ENCODE measurements around the gene SETD7. TPM values are rescaled to one million over a fixed set of nuclear protein-coding genes. Genes with fewer than 3 reads are reported as not detected.

Gene SETD7
- total RNA-seq, 1 experiment from 2014 or later: 60.4 TPM

GRCh38 chr4:139584013-139584412, 28.0 kb upstream of the SETD7 start:
- Mint-ChIP-seq H3K4me3 (ENCODE audit: unreplicated experiment) (no peak overlapping the region), H3K27ac (ENCODE audit: low read depth, unreplicated experiment) (no peak overlapping the region), H3K9me3 (ENCODE audit: unreplicated experiment) (no peaks in the 10 kb centered on the region), H3K36me3 (ENCODE audit: insufficient read depth, unreplicated experiment) (no peaks in the 10 kb centered on the region), H3K27me3 (ENCODE audit: insufficient read depth, unreplicated experiment) (no peaks in the 10 kb centered on the region), H3K4me1 (ENCODE audit: insufficient read depth, unreplicated experiment) (no peaks in the 10 kb centered on the region)
- intact Hi-C loops (cut with micrococcal nuclease): no loop called here
- CTCF ChIA-PET: interaction anchor here (0.6 to 3.0 kb wide), 2 partner anchors 20 to 1681 kb away, joined by 3 to 14 read pairs; no protein-coding TSS in a partner anchor
- POLR2A ChIA-PET: interaction anchor here (0.6 to 1.5 kb wide), 3 partner anchors 15 to 1480 kb away, joined by 3 to 4 read pairs (median 3); no protein-coding TSS in a partner anchor
- DNase-seq (ENCODE audit: unreplicated experiment): no peak
- TF ChIP-seq, protein P1, sequence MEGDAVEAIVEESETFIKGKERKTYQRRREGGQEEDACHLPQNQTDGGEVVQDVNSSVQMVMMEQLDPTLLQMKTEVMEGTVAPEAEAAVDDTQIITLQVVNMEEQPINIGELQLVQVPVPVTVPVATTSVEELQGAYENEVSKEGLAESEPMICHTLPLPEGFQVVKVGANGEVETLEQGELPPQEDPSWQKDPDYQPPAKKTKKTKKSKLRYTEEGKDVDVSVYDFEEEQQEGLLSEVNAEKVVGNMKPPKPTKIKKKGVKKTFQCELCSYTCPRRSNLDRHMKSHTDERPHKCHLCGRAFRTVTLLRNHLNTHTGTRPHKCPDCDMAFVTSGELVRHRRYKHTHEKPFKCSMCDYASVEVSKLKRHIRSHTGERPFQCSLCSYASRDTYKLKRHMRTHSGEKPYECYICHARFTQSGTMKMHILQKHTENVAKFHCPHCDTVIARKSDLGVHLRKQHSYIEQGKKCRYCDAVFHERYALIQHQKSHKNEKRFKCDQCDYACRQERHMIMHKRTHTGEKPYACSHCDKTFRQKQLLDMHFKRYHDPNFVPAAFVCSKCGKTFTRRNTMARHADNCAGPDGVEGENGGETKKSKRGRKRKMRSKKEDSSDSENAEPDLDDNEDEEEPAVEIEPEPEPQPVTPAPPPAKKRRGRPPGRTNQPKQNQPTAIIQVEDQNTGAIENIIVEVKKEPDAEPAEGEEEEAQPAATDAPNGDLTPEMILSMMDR (IDR thresholded peaks at IDR 0.05; ENCODE audit: unreplicated experiment): no peak
- BruUV-seq (replicated peaks): no TSS peak

GRCh38 chr4:139582044-139582443, 26.0 kb upstream of the SETD7 start:
- no peaks in the 10 kb centered on the region for H3K4me1 Mint-ChIP-seq (ENCODE audit: insufficient read depth, unreplicated experiment)
- ChIA-PET CTCF (interaction anchor here (0.6 to 3.9 kb wide), 4 partner anchors 21 to 793 kb away, joined by 3 to 16 read pairs (median 3); no protein-coding TSS in a partner anchor), POLR2A (no interaction called here)
- no peak overlapping the region for H3K4me3 Mint-ChIP-seq (ENCODE audit: unreplicated experiment)
- no TSS peak for BruUV-seq (replicated peaks)
- TF ChIP-seq, protein P1 (IDR thresholded peaks at IDR 0.05; ENCODE audit: unreplicated experiment): no peak
- no peak overlapping the region for H3K27ac Mint-ChIP-seq (ENCODE audit: low read depth, unreplicated experiment)
- no peaks in the 10 kb centered on the region for H3K36me3 Mint-ChIP-seq (ENCODE audit: insufficient read depth, unreplicated experiment)
- no peaks in the 10 kb centered on the region for H3K27me3 Mint-ChIP-seq (ENCODE audit: insufficient read depth, unreplicated experiment)
- intact Hi-C loops (cut with micrococcal nuclease): no loop called here
- no peaks in the 10 kb centered on the region for H3K9me3 Mint-ChIP-seq (ENCODE audit: unreplicated experiment)
- peak; percentile 20 for DNase-seq (ENCODE audit: unreplicated experiment)

DNA sequence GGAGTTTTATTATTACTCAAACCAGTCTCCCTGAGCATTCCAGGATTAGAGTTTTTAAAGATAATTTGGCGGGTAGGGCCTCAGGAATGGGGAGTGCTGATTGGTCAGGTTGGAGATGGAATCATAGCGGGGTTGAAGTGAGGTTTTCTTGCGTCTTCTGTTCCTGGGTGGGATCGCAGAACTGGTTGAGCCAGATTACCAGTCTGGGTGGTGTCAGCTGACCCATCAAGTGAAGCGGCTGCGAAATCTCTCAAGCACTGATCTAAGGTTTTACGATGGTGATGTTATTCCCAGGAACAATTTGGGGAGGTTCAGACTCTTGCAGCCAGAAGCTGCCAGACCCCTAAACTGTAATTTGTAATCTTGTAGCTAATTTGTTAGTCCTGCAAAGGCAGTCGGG, 25.1 kb upstream of the SETD7 start:
- no TSS peak for BruUV-seq (replicated peaks)
- DNase-seq (ENCODE audit: unreplicated experiment): no peak

DNA sequence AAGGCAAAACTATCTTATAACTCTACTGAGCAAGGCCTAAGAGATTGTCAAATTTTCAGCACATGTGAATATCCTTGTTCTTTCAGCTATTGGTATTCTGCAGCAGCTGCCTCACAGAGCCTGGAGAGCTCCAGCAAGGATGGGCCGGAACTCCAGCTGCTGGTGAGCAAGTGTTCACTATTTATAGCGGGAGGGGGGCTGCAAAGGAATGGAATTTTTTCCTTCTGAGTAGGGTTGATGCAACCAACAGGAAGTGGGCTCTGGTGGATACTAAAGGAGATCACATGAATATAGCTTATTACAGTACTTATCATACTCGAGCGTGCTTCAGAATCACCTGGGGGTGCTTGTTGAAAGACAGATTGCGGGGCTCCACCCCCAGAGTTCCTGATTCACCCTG, 20.2 kb upstream of the SETD7 start:
- ChIA-PET CTCF (interaction anchor here (0.6 to 3.2 kb wide), 4 partner anchors 27 to 578 kb away, joined by 3 to 15 read pairs (median 3); partner anchors contain the start of gene MAML3), POLR2A (no interaction called here)
- TF ChIP-seq, protein P1 (IDR thresholded peaks at IDR 0.05; ENCODE audit: unreplicated experiment): no peak
- intact Hi-C loops (cut with micrococcal nuclease): no loop called here
- Mint-ChIP-seq H3K4me3 (ENCODE audit: unreplicated experiment) (no peak overlapping the region), H3K36me3 (ENCODE audit: insufficient read depth, unreplicated experiment) (no peaks in the 10 kb centered on the region), H3K9me3 (ENCODE audit: unreplicated experiment) (peaks cover 6% of the 10 kb centered on the region), H3K4me1 (ENCODE audit: insufficient read depth, unreplicated experiment) (no peaks in the 10 kb centered on the region), H3K27me3 (ENCODE audit: insufficient read depth, unreplicated experiment) (no peaks in the 10 kb centered on the region), H3K27ac (ENCODE audit: low read depth, unreplicated experiment) (no peak overlapping the region)
- no peak for DNase-seq (ENCODE audit: unreplicated experiment)
- no TSS peak for BruUV-seq (replicated peaks)

More for the DNA sequence above, 25.1 kb upstream of the SETD7 start:
- TF ChIP-seq, protein P1 (IDR thresholded peaks at IDR 0.05; ENCODE audit: unreplicated experiment): no peak
- no peak overlapping the region for H3K27ac Mint-ChIP-seq (ENCODE audit: low read depth, unreplicated experiment)
- POLR2A ChIA-PET: no interaction called here
- no peak overlapping the region for H3K4me3 Mint-ChIP-seq (ENCODE audit: unreplicated experiment)
- H3K9me3 Mint-ChIP-seq (ENCODE audit: unreplicated experiment): no peaks in the 10 kb centered on the region
- no peaks in the 10 kb centered on the region for H3K4me1 Mint-ChIP-seq (ENCODE audit: insufficient read depth, unreplicated experiment)
- H3K27me3 Mint-ChIP-seq (ENCODE audit: insufficient read depth, unreplicated experiment): no peaks in the 10 kb centered on the region
- intact Hi-C loops (cut with micrococcal nuclease): no loop called here
- no peaks in the 10 kb centered on the region for H3K36me3 Mint-ChIP-seq (ENCODE audit: insufficient read depth, unreplicated experiment)
- CTCF ChIA-PET: interaction anchor here (1.0 to 3.9 kb wide), 2 partner anchors 22 to 536 kb away, joined by 3 to 16 read pairs; no protein-coding TSS in a partner anchor

All from MCF 10A (cell line).